H1 (cell line): ENCODE results near the gene ELFN1. TPM values are rescaled to one million over a fixed set of nuclear protein-coding genes. Genes with fewer than 3 reads are reported as not detected.

Experiments used
- CTCF ChIA-PET: fragments of 300-600 bp; sonication (Branson Sonifier 250); formaldehyde crosslinking; loops from one replicate; lab custom pipeline; 2021; ENCODE audit not compliant: partially characterized antibody; lab: Charles Lee
- POLR2A ChIA-PET: fragments of 300-600 bp; sonication (Branson Sonifier 250); formaldehyde crosslinking; loops from one replicate; lab custom pipeline; 2021; ENCODE audit warnings: inconsistent platforms; ENCODE audit not compliant: partially characterized antibody; lab: Charles Lee
- DNase-seq, 2 experiments: peaks; one replicate each; pipeline versions ENCODE4 v3.0.0 to v3.0.0-alpha.2; 2010 to 2022; ENCODE audit warnings: low spot score in 2 of 2, low read depth in 1 of 2, mixed read lengths in 1 of 2
- FAIRE-seq: peaks from 2 replicates; lab custom pipeline; 2011; peaks lifted over from hg19 to GRCh38; lab: Jason Lieb, UNC
- H2AFZ ChIP-seq: 2 replicates; pipeline ENCODE4 v1.8.1; 2012; ENCODE audit warnings: low read length, inconsistent platforms
- H2AK5ac ChIP-seq: 2 replicates; pipeline ENCODE4 v1.6.1; 2013; ENCODE audit warnings: low read depth, low read length
- H2BK120ac ChIP-seq: replicated peaks from 2 replicates; pipeline ENCODE3; 2013; ENCODE audit warnings: low read depth, low read length, inconsistent platforms
- H2BK12ac ChIP-seq: 2 replicates; pipeline ENCODE4 v1.6.1; 2013; ENCODE audit warnings: low read depth, low read length
- H2BK15ac ChIP-seq: 2 replicates; pipeline ENCODE4 v1.6.1; 2013; ENCODE audit warnings: low read length
- H2BK20ac ChIP-seq: 2 replicates; pipeline ENCODE4 v1.6.1; 2013; ENCODE audit warnings: low read length
- H2BK5ac ChIP-seq: 2 replicates; pipeline ENCODE4 v1.6.1; 2013; ENCODE audit warnings: low read depth, low read length
- H3K14ac ChIP-seq: 2 replicates; pipeline ENCODE4 v1.6.1; 2013; ENCODE audit warnings: inconsistent platforms; ENCODE audit not compliant: insufficient read length
- H3K18ac ChIP-seq: 2 replicates; pipeline ENCODE4 v1.6.1; 2013; ENCODE audit warnings: low read length; ENCODE audit errors: extremely low read depth
- H3K23ac ChIP-seq: 2 replicates; pipeline ENCODE4 v1.6.1; 2013; ENCODE audit warnings: inconsistent platforms; ENCODE audit not compliant: insufficient read length
- H3K23me2 ChIP-seq: 2 replicates; pipeline ENCODE4 v1.6.1; 2013; ENCODE audit warnings: low read depth, low read length
- H3K27ac ChIP-seq: 2 replicates; pipeline ENCODE4 v1.6.1; 2011; ENCODE audit warnings: low read depth, low read length, inconsistent platforms
- H3K27me3 ChIP-seq, 4 experiments: replicated peaks in 1 of 4; 1 replicate in 1 of 4; 2 replicates in 3 of 4; pipeline versions ENCODE4 v1.6.1 to v1.8.1; 2011 to 2013; ENCODE audit warnings: low read length in 3 of 4, mild to moderate bottlenecking in 3 of 4, inconsistent platforms in 2 of 4, mixed read lengths in 2 of 4, moderate library complexity in 1 of 4; ENCODE audit not compliant: control insufficient read depth in 3 of 4, insufficient read depth in 3 of 4; ENCODE audit errors: extremely low read depth in 1 of 4
- H3K36me3 ChIP-seq, 4 experiments: 2 replicates each; pipeline versions ENCODE4 v1.6.1 to v1.8.1; 2011 to 2013; ENCODE audit warnings: mild to moderate bottlenecking in 4 of 4, low read length in 3 of 4, moderate library complexity in 2 of 4, control low read depth in 1 of 4, inconsistent platforms in 1 of 4; ENCODE audit not compliant: insufficient read depth in 4 of 4, control insufficient read depth in 2 of 4
- H3K4ac ChIP-seq: replicated peaks from 2 replicates; pipeline ENCODE3; 2013; ENCODE audit warnings: low read length, low read depth, mixed read lengths, inconsistent platforms; ENCODE audit not compliant: insufficient read length
- H3K4me1 ChIP-seq, 4 experiments: replicated peaks in 1 of 4; 1 replicate in 1 of 4; 2 replicates in 3 of 4; pipeline versions ENCODE4 v1.6.1 to v1.8.1; 2011 to 2013; ENCODE audit warnings: low read length in 3 of 4, inconsistent platforms in 2 of 4, mixed read lengths in 1 of 4; ENCODE audit not compliant: insufficient read depth in 4 of 4, control insufficient read depth in 3 of 4
- H3K4me2 ChIP-seq, 2 experiments: 2 replicates each; pipeline versions ENCODE4 v1.6.1 to v1.8.1; 2011 to 2013; ENCODE audit warnings: low read depth in 2 of 2, low read length in 2 of 2, control low read depth in 1 of 2, inconsistent platforms in 1 of 2, mild to moderate bottlenecking in 1 of 2; ENCODE audit not compliant: insufficient read depth in 1 of 2
- H3K4me3 ChIP-seq, 4 experiments: fragments of 200-600, 300-600 bp in 1 of 4; sonication (generic), shearing (Covaris generic), sonication (Bioruptor Twin) in 1 of 4; 2 replicates each; pipeline versions ENCODE4 v1.5.1 to v1.8.1; 2011 to 2016; ENCODE audit warnings: low read length in 4 of 4, low read depth in 3 of 4, control low read depth in 2 of 4, inconsistent platforms in 2 of 4, mild to moderate bottlenecking in 2 of 4, mixed read lengths in 1 of 4, moderate library complexity in 1 of 4; ENCODE audit not compliant: insufficient read depth in 2 of 4; ENCODE audit errors: extremely low read depth in 1 of 4
- H3K56ac ChIP-seq: replicated peaks from 2 replicates; pipeline ENCODE3; 2013; ENCODE audit warnings: low read depth, mild to moderate bottlenecking, mixed read lengths, low read length, inconsistent platforms; ENCODE audit not compliant: insufficient read length
- H3K79me1 ChIP-seq: 2 replicates; pipeline ENCODE4 v1.6.1; 2013; ENCODE audit warnings: low read depth, low read length, control low read depth
- H3K79me2 ChIP-seq, 2 experiments: 2 replicates each; pipeline versions ENCODE4 v1.6.1 to v1.8.1; 2012 to 2013; ENCODE audit warnings: low read length in 2 of 2, mild to moderate bottlenecking in 2 of 2, inconsistent platforms in 1 of 2; ENCODE audit not compliant: insufficient read depth in 2 of 2, control insufficient read depth in 1 of 2
- H3K9ac ChIP-seq, 4 experiments: replicated peaks in 1 of 4; 1 replicate in 1 of 4; 2 replicates in 3 of 4; pipeline versions ENCODE4 v1.6.1 to v1.8.1; 2011 to 2013; ENCODE audit warnings: low read depth in 3 of 4, low read length in 3 of 4, control low read depth in 2 of 4, mild to moderate bottlenecking in 2 of 4, moderate library complexity in 2 of 4, inconsistent platforms in 1 of 4; ENCODE audit errors: extremely low read depth in 1 of 4
- H3K9me3 ChIP-seq, 2 experiments: 2 replicates each; pipeline versions ENCODE4 v1.6.1 to v1.8.1; 2012 to 2013; ENCODE audit warnings: mild to moderate bottlenecking in 2 of 2, moderate library complexity in 2 of 2, control low read depth in 1 of 2, inconsistent platforms in 1 of 2, low read depth in 1 of 2, low read length in 1 of 2, mixed read lengths in 1 of 2; ENCODE audit not compliant: insufficient read depth in 2 of 2
- H4K20me1 ChIP-seq, 2 experiments: replicated peaks in 1 of 2; 2 replicates each; pipeline versions ENCODE3 to v1.8.1; 2011 to 2013; ENCODE audit warnings: inconsistent platforms in 2 of 2, low read length in 2 of 2, mild to moderate bottlenecking in 1 of 2; ENCODE audit not compliant: insufficient read depth in 2 of 2, control insufficient read depth in 1 of 2
- H4K5ac ChIP-seq: 2 replicates; pipeline ENCODE4 v1.6.1; 2013; ENCODE audit warnings: low read length, low read depth, mixed read lengths, inconsistent platforms; ENCODE audit not compliant: insufficient read length
- H4K8ac ChIP-seq: 2 replicates; pipeline ENCODE4 v1.8.0; 2013; ENCODE audit warnings: mild to moderate bottlenecking, moderate library complexity, low read length, inconsistent platforms; ENCODE audit not compliant: insufficient read depth; ENCODE audit errors: extremely low read depth
- H4K91ac ChIP-seq: replicated peaks from 2 replicates; pipeline ENCODE3; 2013; ENCODE audit warnings: low read length, mixed read lengths, inconsistent platforms; ENCODE audit not compliant: insufficient read length
- BRCA1 ChIP-seq: IDR thresholded peaks from 2 replicates; pipeline ENCODE4 v1.6.1; 2012; ENCODE audit warnings: low read depth, low read length, improper control_type of control experiment
- GTF2F1 ChIP-seq: IDR thresholded peaks from 2 replicates; pipeline ENCODE4 v1.6.1; 2012; ENCODE audit warnings: low read depth, low read length, improper control_type of control experiment, borderline replicate concordance
- SP1 ChIP-seq: IDR thresholded peaks from 2 replicates; pipeline ENCODE4 v1.6.1; 2011; ENCODE audit warnings: low read depth, low read length
- TBP ChIP-seq: IDR thresholded peaks from 2 replicates; pipeline ENCODE4 v1.6.1; 2011; ENCODE audit warnings: low read depth, low read length, improper control_type of control experiment
- WGBS, 2 experiments: shearing (Covaris generic) in 1 of 2; methylation state at CpG; one replicate each; pipeline versions ENCODE4 v1.1.6 to v1.1.7; 2013 to 2015; ENCODE audit warnings: low lambda C conversion rate in 2 of 2, mixed read lengths in 2 of 2, inconsistent platforms in 1 of 2, low coverage in 1 of 2, missing lambda C conversion rate in 1 of 2; ENCODE audit not compliant: insufficient replicate concordance in 2 of 2, insufficient coverage in 1 of 2, insufficient read length in 1 of 2; ENCODE audit errors: extremely low coverage in 1 of 2, missing lambda C conversion rate in 1 of 2; 5-methylcytosine and 5-hydroxymethylcytosine counted together
- polyA plus RNA-seq, 7 experiments: library from polyadenylated mRNA; depleted of rRNA in 3 of 7; stranded (reverse) in 5 of 7; unstranded in 2 of 7; fragments of >200 nt in 5 of 7; fragments of 200-250 nt in 2 of 7; gene quantifications; 1 replicate in 5 of 7; 2 replicates in 1 of 7; 4 replicates in 1 of 7; pipeline versions ENCODE4 v1.2.1 to v1.2.3, GENCODE V29; 2011 to 2013; ENCODE audit warnings: missing spikeins in 2 of 7, mixed read lengths in 2 of 7
- total RNA-seq: library from RNA; stranded (reverse); fragmentation: NEBNext Ultra II Directional; extraction: Animal tissue kit (Norgen Biotek cat#: 25700); gene quantifications from 2 replicates; pipeline ENCODE4 v1.2.1, GENCODE V29; 2021
- TF ChIP-seq, protein P1 (sequence below): IDR thresholded peaks from 2 replicates; pipeline ENCODE4 v1.6.1; 2012; ENCODE audit warnings: inconsistent platforms

The ELFN1 gene
- total and polyA plus RNA-seq, 2 of the 8 experiments (the other 6 are each of a cell fraction or from before 2014, with no cell fraction given): 2.0 to 4.5 TPM

DNA sequence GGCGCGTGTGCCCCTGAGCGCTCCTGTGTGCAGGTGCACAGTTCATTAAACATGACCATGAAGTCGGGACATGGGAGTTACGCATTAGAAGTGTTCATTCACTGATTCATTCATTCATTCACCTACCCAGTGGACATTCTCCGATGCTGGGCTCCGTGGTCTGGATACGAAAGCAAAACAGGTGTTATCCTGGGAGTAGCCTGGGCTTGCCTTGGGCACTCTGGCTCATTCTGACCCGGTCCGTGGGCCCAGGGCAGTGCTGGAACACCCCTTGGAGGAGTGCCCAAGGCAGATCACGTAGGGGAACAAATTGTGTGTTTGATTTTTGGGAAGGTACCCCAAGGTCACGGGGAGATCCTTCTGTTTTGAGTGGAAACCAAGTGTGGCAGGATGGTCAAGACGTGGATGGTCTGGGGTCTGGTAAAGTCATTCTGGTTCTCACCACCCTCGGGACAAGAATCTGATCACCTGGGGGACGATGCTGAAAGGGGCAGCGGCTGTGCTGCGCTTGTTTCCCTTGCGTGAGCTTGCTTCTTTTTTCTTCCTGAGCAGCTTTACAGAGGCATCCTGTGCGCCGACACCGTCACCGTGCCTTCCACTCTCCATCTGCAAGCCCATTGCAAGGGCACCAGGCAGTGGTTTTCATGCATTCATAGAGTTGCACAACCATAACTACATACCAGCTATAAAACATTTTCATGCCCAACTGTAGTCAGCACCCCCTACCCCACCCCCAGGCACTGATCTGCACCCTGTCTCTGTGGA lies 10.1 kb downstream of the ELFN1 start:
- H3K9ac ChIP-seq: no peak overlapping the region
- H3K14ac ChIP-seq: no peak overlapping the region
- POLR2A ChIA-PET: no interaction called here
- H2BK20ac ChIP-seq: no peak overlapping the region
- no peaks in the 10 kb centered on the region for H3K23me2 ChIP-seq
- H3K18ac ChIP-seq: no peak overlapping the region
- H3K79me2 ChIP-seq: no peaks in the 10 kb centered on the region
- no peak overlapping the region for H3K56ac ChIP-seq
- no peaks in the 10 kb centered on the region; a peak in 2 of 7 replicates for H3K4me1 ChIP-seq
- no peak overlapping the region for H2BK5ac ChIP-seq
- no peak for TF ChIP-seq GTF2F1
- no peak for TF ChIP-seq TBP
- TF ChIP-seq BRCA1: no peak
- TF ChIP-seq SP1: no peak
- TF ChIP-seq, protein P1, sequence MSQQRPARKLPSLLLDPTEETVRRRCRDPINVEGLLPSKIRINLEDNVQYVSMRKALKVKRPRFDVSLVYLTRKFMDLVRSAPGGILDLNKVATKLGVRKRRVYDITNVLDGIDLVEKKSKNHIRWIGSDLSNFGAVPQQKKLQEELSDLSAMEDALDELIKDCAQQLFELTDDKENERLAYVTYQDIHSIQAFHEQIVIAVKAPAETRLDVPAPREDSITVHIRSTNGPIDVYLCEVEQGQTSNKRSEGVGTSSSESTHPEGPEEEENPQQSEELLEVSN: no peak
- H4K20me1 ChIP-seq: peaks cover 0 to 10% of the 10 kb centered on the region in 2 experiments
- no peak overlapping the region for H2BK12ac ChIP-seq
- WGBS, 2 experiments: 94% methylated on average over 22 of the region's 22 CpGs; no CpG with 5 or more reads in 1 of the 2 experiments
- no peak overlapping the region for H2BK15ac ChIP-seq
- CTCF ChIA-PET: interaction anchor here (1.2 kb wide), 1 partner anchor 30 kb away, joined by 3 read pairs; no protein-coding TSS in a partner anchor
- H3K27me3 ChIP-seq: no peaks in the 10 kb centered on the region
- 0 out of 2 replicates have a peak overlapping the region, but pooled peaks have one; percentile 3 for H4K8ac ChIP-seq
- H2AFZ ChIP-seq: no peak overlapping the region
- FAIRE-seq (no peak), DNase-seq (no peak)
- no peak overlapping the region for H3K4me3 ChIP-seq
- H3K23ac ChIP-seq: no peak overlapping the region
- no peak overlapping the region for H4K5ac ChIP-seq
- H3K4me2 ChIP-seq: no peak overlapping the region
- peaks cover 4% of the 10 kb centered on the region; the same call in 1 of the 2 replicates for H3K79me1 ChIP-seq
- no peak overlapping the region for H3K27ac ChIP-seq
- no peak overlapping the region for H4K91ac ChIP-seq
- no peaks in the 10 kb centered on the region; a peak in 1 of 8 replicates for H3K36me3 ChIP-seq
- peaks cover 2 to 6% of the 10 kb centered on the region in 2 experiments; a peak in 3 of 4 replicates for H3K9me3 ChIP-seq
- peak overlapping the region; percentile 53; the same call in 1 of the 2 replicates for H2AK5ac ChIP-seq
- no peak overlapping the region for H2BK120ac ChIP-seq
- H3K4ac ChIP-seq: no peak overlapping the region
